GM12878 (cell line): ENCODE results near the gene SETD2.

Source experiments
- CTCF ChIP-seq, 3 experiments: IDR thresholded peaks in 2 of 3; conservative IDR thresholded peaks in 1 of 3; 2 replicates each; pipeline ENCODE4 v1.5.1; 2011; ENCODE audit warnings: low read depth in 3 of 3, low read length in 3 of 3, mild to moderate bottlenecking in 3 of 3, control low read depth in 2 of 3, moderate library complexity in 2 of 3, inconsistent platforms in 1 of 3, mixed read lengths in 1 of 3; ENCODE audit not compliant: control insufficient read depth in 2 of 3, insufficient read depth in 1 of 3; ENCODE audit errors: extremely low read depth in 1 of 3
- NR2C2 ChIP-seq: IDR thresholded peaks from 2 replicates; pipeline ENCODE4 v1.6.1; 2011; ENCODE audit warnings: borderline replicate concordance, low read depth; ENCODE audit not compliant: control insufficient read depth, insufficient read length
- POLR2AphosphoS5 ChIP-seq: IDR thresholded peaks from 2 replicates; pipeline ENCODE4 v1.6.1; 2011; ENCODE audit warnings: mild to moderate bottlenecking, low read length, inconsistent platforms
- USF2 ChIP-seq: IDR thresholded peaks from 2 replicates; pipeline ENCODE4 v1.6.1; 2011; ENCODE audit warnings: low read depth, low read length, improper control_type of control experiment, borderline replicate concordance

- TF ChIP-seq USF2 (no peak), POLR2AphosphoS5 (no peak), NR2C2 (no peak), CTCF (IDR thresholded peaks at IDR 0.05 in 2 of 3, conservative IDR thresholded peaks at IDR 0.05 in 1 of 3; ENCODE audit: control insufficient read depth in 2 of 3, extremely low read depth in 1 of 3, insufficient read depth in 1 of 3, low read depth in 3 of 3, low read length in 3 of 3) (no peak)
Measured at GRCh38 chr3:47102081-47102600, 61.8 kb downstream of the SETD2 start.
